ENCODE results near the gene ST3GAL3.

GRCh38 chr1:43786960-43787359, 79.6 kb downstream of the ST3GAL3 start:
- TF ChIP-seq CTCF (IDR thresholded peaks at IDR 0.05): no peak
- TF ChIP-seq POLR2AphosphoS5 (IDR thresholded peaks at IDR 0.05; ENCODE audit: insufficient read depth in 1 of 2, low read depth in 1 of 2): peak in 1 of 2 donors; percentile 75
- no peak for TF ChIP-seq POLR2A (IDR thresholded peaks at IDR 0.05)

Data from vagina (tissue), 2 donors.